Measurements from ENCODE around the gene RND2. TPM values are rescaled to one million over a fixed set of nuclear protein-coding genes. Genes with fewer than 3 reads are reported as not detected.

The RND2 gene
- polyA plus RNA-seq, 1 donor (not counting 4 experiments of a cell fraction or from before 2014, with no cell fraction given), result 0.12 TPM

DNA sequence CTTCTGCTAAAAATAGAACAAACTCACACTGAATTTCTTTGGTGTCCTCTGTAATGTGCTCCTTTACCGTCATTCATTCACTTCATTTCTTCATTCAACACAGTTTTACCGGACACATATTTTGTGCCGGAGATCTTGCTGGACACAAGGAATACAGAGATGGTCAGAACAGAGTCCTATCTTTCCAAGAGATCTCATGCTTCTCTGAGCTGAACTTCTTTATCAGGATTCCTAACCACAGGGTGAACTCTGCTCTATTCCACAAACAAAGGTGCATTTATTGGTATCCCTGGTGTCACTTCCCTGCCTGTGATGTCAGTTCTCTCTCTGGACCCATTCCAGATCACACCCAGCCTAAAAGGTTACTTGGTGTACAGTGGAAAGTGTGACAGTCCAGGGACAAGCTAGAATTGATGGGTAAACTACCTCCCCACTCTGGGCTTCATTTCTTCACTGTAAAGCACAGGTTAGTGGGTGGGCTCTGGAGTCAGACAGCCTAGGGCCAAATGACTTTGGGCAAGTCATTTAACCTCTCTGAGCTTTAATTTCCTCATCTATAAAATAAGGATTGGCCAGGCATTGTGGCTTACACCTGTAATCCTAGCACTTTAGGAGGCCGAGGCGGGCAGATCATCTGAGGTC is 14.2 kb upstream of the RND2 start:
- H3K27me3 ChIP-seq (ENCODE audit: control insufficient read depth, extremely low read depth, insufficient read depth, low read length), result no peaks in the 10 kb centered on the region
- no peaks in the 10 kb centered on the region for H3K9me3 ChIP-seq (ENCODE audit: control insufficient read depth, low read depth, low read length)
- H3K4me2 ChIP-seq (ENCODE audit: control insufficient read depth, extremely low read depth, insufficient read depth, low read depth, low read length), result no peak overlapping the region
- DNase-seq (ENCODE audit: low read depth, low spot score) (no peak), FAIRE-seq (no peak)
- no peak overlapping the region for H3K4me3 ChIP-seq (ENCODE audit: control insufficient read depth in 2 of 3, extremely low read depth in 1 of 3, insufficient read depth in 2 of 3, low read depth in 1 of 3, low read length in 3 of 3)
- H3K36me3 ChIP-seq (ENCODE audit: control insufficient read depth in 2 of 2, extremely low read depth in 1 of 2, insufficient read depth in 2 of 2, low read length in 2 of 2), result peaks cover 10 to 11% of the 10 kb centered on the region in 2 experiments
- no peak for TF ChIP-seq EZH2 (IDR thresholded peaks at IDR 0.05; ENCODE audit: low read length)
- TF ChIP-seq, protein P1, sequence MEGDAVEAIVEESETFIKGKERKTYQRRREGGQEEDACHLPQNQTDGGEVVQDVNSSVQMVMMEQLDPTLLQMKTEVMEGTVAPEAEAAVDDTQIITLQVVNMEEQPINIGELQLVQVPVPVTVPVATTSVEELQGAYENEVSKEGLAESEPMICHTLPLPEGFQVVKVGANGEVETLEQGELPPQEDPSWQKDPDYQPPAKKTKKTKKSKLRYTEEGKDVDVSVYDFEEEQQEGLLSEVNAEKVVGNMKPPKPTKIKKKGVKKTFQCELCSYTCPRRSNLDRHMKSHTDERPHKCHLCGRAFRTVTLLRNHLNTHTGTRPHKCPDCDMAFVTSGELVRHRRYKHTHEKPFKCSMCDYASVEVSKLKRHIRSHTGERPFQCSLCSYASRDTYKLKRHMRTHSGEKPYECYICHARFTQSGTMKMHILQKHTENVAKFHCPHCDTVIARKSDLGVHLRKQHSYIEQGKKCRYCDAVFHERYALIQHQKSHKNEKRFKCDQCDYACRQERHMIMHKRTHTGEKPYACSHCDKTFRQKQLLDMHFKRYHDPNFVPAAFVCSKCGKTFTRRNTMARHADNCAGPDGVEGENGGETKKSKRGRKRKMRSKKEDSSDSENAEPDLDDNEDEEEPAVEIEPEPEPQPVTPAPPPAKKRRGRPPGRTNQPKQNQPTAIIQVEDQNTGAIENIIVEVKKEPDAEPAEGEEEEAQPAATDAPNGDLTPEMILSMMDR (optimal IDR thresholded peaks at IDR 0.05 in 1 of 3, IDR thresholded peaks at IDR 0.05 in 1 of 3, conservative IDR thresholded peaks at IDR 0.05 in 1 of 3; ENCODE audit: extremely low read depth in 1 of 3, insufficient read depth in 2 of 3, low read length in 3 of 3), result no peak
- H3K79me2 ChIP-seq (ENCODE audit: control insufficient read depth, insufficient read depth, low read length), result no peaks in the 10 kb centered on the region
- H3K9me1 ChIP-seq (ENCODE audit: control insufficient read depth, extremely low read depth, insufficient read depth, low read length), result no peaks in the 10 kb centered on the region
- H4K20me1 ChIP-seq (ENCODE audit: control insufficient read depth, extremely low read depth, insufficient read depth, low read length), result no peaks in the 10 kb centered on the region
- no peaks in the 10 kb centered on the region for H3K4me1 ChIP-seq (ENCODE audit: control insufficient read depth, extremely low read depth, insufficient read depth, low read length)
- no peak overlapping the region for H3K9ac ChIP-seq (ENCODE audit: control insufficient read depth, extremely low read depth, insufficient read depth, low read length)
- no peak overlapping the region for H2AFZ ChIP-seq (ENCODE audit: control insufficient read depth, low read length)
- no peak overlapping the region for H3K27ac ChIP-seq (ENCODE audit: control insufficient read depth, insufficient read depth, low read length)
- dilution Hi-C loops (cut with MboI; ENCODE audit: extremely low pct_ligation_motif_present, low sequenced_read_pairs), result no loop called here

- Histone ChIP-seq H3K4me3 (ENCODE audit: control insufficient read depth in 2 of 3, extremely low read depth in 1 of 3, insufficient read depth in 2 of 3, low read depth in 1 of 3, low read length in 3 of 3) (no peak overlapping the region), H4K20me1 (ENCODE audit: control insufficient read depth, extremely low read depth, insufficient read depth, low read length) (no peaks in the 10 kb centered on the region), H3K9ac (ENCODE audit: control insufficient read depth, extremely low read depth, insufficient read depth, low read length) (no peak overlapping the region), H3K27me3 (ENCODE audit: control insufficient read depth, extremely low read depth, insufficient read depth, low read length) (no peaks in the 10 kb centered on the region), H3K4me2 (ENCODE audit: control insufficient read depth, extremely low read depth, insufficient read depth, low read depth, low read length) (no peak overlapping the region), H2AFZ (ENCODE audit: control insufficient read depth, low read length) (no peak overlapping the region), H3K27ac (ENCODE audit: control insufficient read depth, insufficient read depth, low read length) (no peak overlapping the region), H3K9me3 (ENCODE audit: control insufficient read depth, low read depth, low read length) (no peaks in the 10 kb centered on the region), H3K4me1 (ENCODE audit: control insufficient read depth, extremely low read depth, insufficient read depth, low read length) (no peaks in the 10 kb centered on the region), H3K9me1 (ENCODE audit: control insufficient read depth, extremely low read depth, insufficient read depth, low read length) (no peaks in the 10 kb centered on the region), H3K79me2 (ENCODE audit: control insufficient read depth, insufficient read depth, low read length) (no peaks in the 10 kb centered on the region), H3K36me3 (ENCODE audit: control insufficient read depth in 2 of 2, extremely low read depth in 1 of 2, insufficient read depth in 2 of 2, low read length in 2 of 2) (peaks cover 10 to 19% of the 10 kb centered on the region in 2 experiments)
- FAIRE-seq, result no peak
- dilution Hi-C loops (cut with MboI; ENCODE audit: extremely low pct_ligation_motif_present, low sequenced_read_pairs), result no loop called here
- DNase-seq (ENCODE audit: low read depth, low spot score), result no peak
- TF ChIP-seq EZH2 (IDR thresholded peaks at IDR 0.05; ENCODE audit: low read length), result no peak
- TF ChIP-seq, protein P1 (optimal IDR thresholded peaks at IDR 0.05 in 1 of 3, IDR thresholded peaks at IDR 0.05 in 1 of 3, conservative IDR thresholded peaks at IDR 0.05 in 1 of 3; ENCODE audit: extremely low read depth in 1 of 3, insufficient read depth in 2 of 3, low read length in 3 of 3), result no peak
These were observed 13.1 kb upstream of the RND2 start for GRCh38 chr17:43011728-43012472.

Measured in keratinocyte (primary cell).